OCI-LY7 (cell line): ENCODE measurements around the gene MTAP.

Source experiments
- CTCF ChIP-seq: fragments of 200-600 bp; sonication (generic); conservative IDR thresholded peaks from 2 replicates; pipeline ENCODE4 v1.5.1; 2014; ENCODE audit warnings: mild to moderate bottlenecking, antibody characterized with exemption, low read length, moderate library complexity, mixed read lengths
- EZH2phosphoT487 ChIP-seq: fragments of 200-600 bp; sonication (generic); IDR thresholded peaks from 2 replicates; pipeline ENCODE4 v1.6.1; 2018; ENCODE audit warnings: low read depth, borderline replicate concordance, mild to moderate bottlenecking, mixed run types, antibody characterized with exemption, low read length, moderate library complexity, mixed read lengths

GRCh38 chr9:21762064-21762463 lies 40.4 kb upstream of the MTAP start:
- no peak for TF ChIP-seq CTCF
- no peak for TF ChIP-seq EZH2phosphoT487
